Kidney (tissue), 14 donors: ENCODE measurements around the gene CCT6A. TPM values are rescaled to one million over a fixed set of nuclear protein-coding genes. Genes with fewer than 3 reads are reported as not detected.
A peak's percentile ranks its signal among the peaks of the same experiment; 100 is the strongest.

ENCODE experiments used
- DNase-seq, 5 donors: peaks; one replicate each; pipeline ENCODE4 v3.0.0-alpha.2; 2013 to 2020
- FAIRE-seq: peaks from 2 replicates; lab custom pipeline; 2012; peaks lifted over from hg19 to GRCh38; lab: Jason Lieb, UNC
- H3K27ac ChIP-seq, 2 donors: one replicate each; pipeline ENCODE4 v1.7.0; 2013; ENCODE audit warnings: low read depth in 2 of 2, low read length in 2 of 2, inconsistent platforms in 1 of 2
- H3K27me3 ChIP-seq: one replicate; pipeline ENCODE4 v1.7.1; 2013; ENCODE audit warnings: low read length, inconsistent platforms; ENCODE audit not compliant: control insufficient read depth, insufficient read depth
- H3K36me3 ChIP-seq, 3 donors: one replicate each; pipeline versions ENCODE4 v1.7.0 to v1.7.1; 2013; ENCODE audit warnings: low read length in 3 of 3, control low read depth in 1 of 3, inconsistent platforms in 1 of 3; ENCODE audit not compliant: insufficient read depth in 3 of 3, control insufficient read depth in 2 of 3
- H3K4me1 ChIP-seq, 3 donors: one replicate each; pipeline versions ENCODE4 v1.7.0 to v1.7.1; 2013; ENCODE audit warnings: low read length in 3 of 3, inconsistent platforms in 1 of 3, low read depth in 1 of 3; ENCODE audit not compliant: control insufficient read depth in 2 of 3, insufficient read depth in 2 of 3
- H3K4me3 ChIP-seq, 3 donors: one replicate each; pipeline versions ENCODE4 v1.7.0 to v1.8.1; 2013; ENCODE audit warnings: low read length in 3 of 3, control low read depth in 1 of 3, inconsistent platforms in 1 of 3
- H3K9ac ChIP-seq, 3 donors: one replicate each; pipeline versions ENCODE4 v1.7.0 to v1.7.1; 2013; ENCODE audit warnings: low read length in 3 of 3, control low read depth in 1 of 3, inconsistent platforms in 1 of 3
- H3K9me3 ChIP-seq, 3 donors: one replicate each; pipeline versions ENCODE4 v1.7.0 to v1.7.1; 2013; ENCODE audit warnings: low read length in 3 of 3, control low read depth in 1 of 3, inconsistent platforms in 1 of 3; ENCODE audit not compliant: control insufficient read depth in 2 of 3, insufficient read depth in 1 of 3
- intact Hi-C: fragments of 100-400 bp; cut with DNase I; formaldehyde crosslinking; loops from one replicate; pipeline ENCODE4 v1.11.1; 2022
- polyA plus RNA-seq: library from polyadenylated mRNA; stranded (reverse); fragments of 350-450 nt; fragmentation: Illumina TruSeq; extraction: RNeasy Lipid Tissue Mini Kit (QIAGEN cat#74804); gene quantifications from one replicate; pipeline ENCODE4 v1.2.3, GENCODE V29; 2014; ENCODE audit warnings: low read depth, low replicate concordance; ENCODE audit not compliant: insufficient read depth
- total RNA-seq: library from RNA; stranded (reverse); fragmentation: NEBNext Ultra II Directional; extraction: Animal tissue kit (Norgen Biotek cat#: 25700); gene quantifications from one replicate; pipeline ENCODE4 v1.2.1, GENCODE V29; 2021
- TF ChIP-seq, protein P1 (sequence below): IDR thresholded peaks from 3 replicates; pipeline ENCODE4 v1.5.1; 2012; ENCODE audit warnings: mild to moderate bottlenecking, moderate library complexity, borderline replicate concordance; ENCODE audit not compliant: insufficient read depth; ENCODE audit errors: extremely low read depth
- donor health status: control.
- donor health status: control.
- donor health status: control.
- donor health status: control.
- donor health status: control.
- donor health status: DM: yes; HTN: yes; CAD: no.
- donor health status: Normal renal cell carcinoma (clear cell type).

The CCT6A gene
- total and polyA plus RNA-seq, 2 donors from 2014 or later: 92.8 to 124 TPM

DNA sequence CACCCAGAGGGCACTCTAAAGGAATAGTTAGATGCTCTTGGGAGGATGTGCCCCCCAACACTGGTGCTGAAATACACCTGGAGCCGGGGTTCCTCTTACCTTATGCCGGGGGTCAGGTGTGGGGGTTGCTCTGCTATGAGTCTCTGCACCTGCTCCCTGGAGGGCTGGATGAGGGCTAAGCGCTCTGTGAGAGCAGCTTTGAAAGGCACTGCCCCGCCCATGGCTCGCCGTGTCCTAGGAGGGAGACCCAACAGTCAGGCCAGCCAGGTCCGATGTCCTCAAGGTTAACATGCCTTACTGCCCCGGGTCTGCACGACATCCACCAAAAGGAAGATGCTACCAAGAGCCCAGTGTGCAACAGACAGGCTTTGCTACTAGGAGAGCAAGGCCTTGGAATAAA, 32.1 kb upstream of the CCT6A start:
- intact Hi-C loops: no loop called here
- no peak for FAIRE-seq
- peaks cover 0 to 4% (median 2%) of the 10 kb centered on the region in 3 donors for H3K36me3 ChIP-seq

DNA sequence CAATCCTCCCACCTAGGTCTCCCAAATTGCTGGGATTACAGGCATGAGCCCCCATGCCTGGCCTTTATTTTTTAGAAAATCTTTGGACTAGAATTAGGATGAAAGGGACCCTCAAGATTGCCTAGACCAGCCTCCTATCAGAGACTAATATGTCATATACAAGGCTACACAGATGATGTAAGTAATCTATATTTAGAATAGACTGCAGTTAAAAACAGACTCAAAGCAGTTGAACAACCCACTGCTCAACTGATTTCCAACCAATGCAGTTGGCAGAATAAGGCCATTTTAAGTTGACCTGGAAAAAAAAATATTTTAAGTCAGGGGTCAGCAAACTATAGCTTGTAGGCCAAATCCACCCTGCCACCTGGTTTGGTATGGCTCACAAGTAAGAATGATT, 28.1 kb upstream of the CCT6A start:
- Histone ChIP-seq H3K27ac (no peak overlapping the region), H3K4me1 (no peaks in the 10 kb centered on the region), H3K9me3 (no peaks in the 10 kb centered on the region), H3K27me3 (no peaks in the 10 kb centered on the region), H3K4me3 (no peak overlapping the region), H3K36me3 (peaks cover 0 to 4% (median 2%) of the 10 kb centered on the region in 3 donors), H3K9ac (no peak overlapping the region)
- intact Hi-C loops: no loop called here
- no peak for FAIRE-seq
- DNase-seq: no peak
- TF ChIP-seq, protein P1, sequence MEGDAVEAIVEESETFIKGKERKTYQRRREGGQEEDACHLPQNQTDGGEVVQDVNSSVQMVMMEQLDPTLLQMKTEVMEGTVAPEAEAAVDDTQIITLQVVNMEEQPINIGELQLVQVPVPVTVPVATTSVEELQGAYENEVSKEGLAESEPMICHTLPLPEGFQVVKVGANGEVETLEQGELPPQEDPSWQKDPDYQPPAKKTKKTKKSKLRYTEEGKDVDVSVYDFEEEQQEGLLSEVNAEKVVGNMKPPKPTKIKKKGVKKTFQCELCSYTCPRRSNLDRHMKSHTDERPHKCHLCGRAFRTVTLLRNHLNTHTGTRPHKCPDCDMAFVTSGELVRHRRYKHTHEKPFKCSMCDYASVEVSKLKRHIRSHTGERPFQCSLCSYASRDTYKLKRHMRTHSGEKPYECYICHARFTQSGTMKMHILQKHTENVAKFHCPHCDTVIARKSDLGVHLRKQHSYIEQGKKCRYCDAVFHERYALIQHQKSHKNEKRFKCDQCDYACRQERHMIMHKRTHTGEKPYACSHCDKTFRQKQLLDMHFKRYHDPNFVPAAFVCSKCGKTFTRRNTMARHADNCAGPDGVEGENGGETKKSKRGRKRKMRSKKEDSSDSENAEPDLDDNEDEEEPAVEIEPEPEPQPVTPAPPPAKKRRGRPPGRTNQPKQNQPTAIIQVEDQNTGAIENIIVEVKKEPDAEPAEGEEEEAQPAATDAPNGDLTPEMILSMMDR: no peak

More for the DNA sequence above, 32.1 kb upstream of the CCT6A start:
- Histone ChIP-seq H3K27me3 (no peaks in the 10 kb centered on the region), H3K9ac (no peak overlapping the region), H3K9me3 (no peaks in the 10 kb centered on the region), H3K4me3 (no peak overlapping the region), H3K4me1 (no peaks in the 10 kb centered on the region), H3K27ac (no peak overlapping the region)
- TF ChIP-seq, protein P1: no peak
- peak in 1 of 5 donors; percentile 38 for DNase-seq

DNA sequence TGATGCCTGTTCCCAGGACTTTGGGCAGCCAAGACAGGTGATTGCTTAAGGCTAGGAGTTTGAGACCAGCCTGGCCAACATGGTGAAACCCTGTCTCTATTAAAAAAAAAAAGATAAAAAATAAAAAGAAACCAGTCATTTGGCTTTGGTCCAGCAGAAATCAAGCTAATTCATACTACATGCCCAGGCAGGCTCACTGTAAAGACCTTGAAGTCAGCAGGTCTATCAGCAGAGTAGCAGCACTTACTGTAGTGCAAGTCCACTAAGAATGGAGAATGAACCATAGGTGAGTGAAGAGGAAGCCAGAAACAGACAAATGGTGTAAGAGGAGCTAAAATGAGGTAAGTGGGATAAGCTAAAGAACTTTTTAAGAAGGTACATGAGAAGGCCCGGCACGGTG, 25.0 kb upstream of the CCT6A start:
- TF ChIP-seq, protein P1: no peak
- intact Hi-C loops: no loop called here
- Histone ChIP-seq H3K4me3 (no peak overlapping the region), H3K4me1 (no peaks in the 10 kb centered on the region), H3K27me3 (no peaks in the 10 kb centered on the region), H3K9me3 (no peaks in the 10 kb centered on the region), H3K27ac (no peak overlapping the region), H3K9ac (no peak overlapping the region), H3K36me3 (no peaks in the 10 kb centered on the region)
- FAIRE-seq: no peak
- no peak for DNase-seq
